DOHH2 (cell line): ENCODE results near the gene NYAP2.

ENCODE experiments used
- CTCF ChIP-seq: fragments of 200-600 bp; sonication (generic); IDR thresholded peaks from one replicate; pipeline ENCODE4 v1.5.1; 2014; ENCODE audit warnings: antibody characterized with exemption, mild to moderate bottlenecking, low read depth, low read length; ENCODE audit not compliant: poor library complexity, severe bottlenecking
- EZH2phosphoT487 ChIP-seq: fragments of 200-600 bp; sonication (generic); IDR thresholded peaks from 2 replicates; pipeline ENCODE4 v1.6.1; 2017; ENCODE audit warnings: borderline replicate concordance, mild to moderate bottlenecking, antibody characterized with exemption, low read length, moderate library complexity, mixed read lengths

GRCh38 chr2:225379856-225380255 lies 19.7 kb upstream of the NYAP2 start:
- TF ChIP-seq CTCF (no peak), EZH2phosphoT487 (no peak)
